ENCODE data around the gene SLC22A3.
"Not testable (repeated sequence)": the region's sequence is repeated elsewhere in the genome, so short reads cannot be mapped to it uniquely, and the experiment has no call there.

The SLC22A3 gene

DNA sequence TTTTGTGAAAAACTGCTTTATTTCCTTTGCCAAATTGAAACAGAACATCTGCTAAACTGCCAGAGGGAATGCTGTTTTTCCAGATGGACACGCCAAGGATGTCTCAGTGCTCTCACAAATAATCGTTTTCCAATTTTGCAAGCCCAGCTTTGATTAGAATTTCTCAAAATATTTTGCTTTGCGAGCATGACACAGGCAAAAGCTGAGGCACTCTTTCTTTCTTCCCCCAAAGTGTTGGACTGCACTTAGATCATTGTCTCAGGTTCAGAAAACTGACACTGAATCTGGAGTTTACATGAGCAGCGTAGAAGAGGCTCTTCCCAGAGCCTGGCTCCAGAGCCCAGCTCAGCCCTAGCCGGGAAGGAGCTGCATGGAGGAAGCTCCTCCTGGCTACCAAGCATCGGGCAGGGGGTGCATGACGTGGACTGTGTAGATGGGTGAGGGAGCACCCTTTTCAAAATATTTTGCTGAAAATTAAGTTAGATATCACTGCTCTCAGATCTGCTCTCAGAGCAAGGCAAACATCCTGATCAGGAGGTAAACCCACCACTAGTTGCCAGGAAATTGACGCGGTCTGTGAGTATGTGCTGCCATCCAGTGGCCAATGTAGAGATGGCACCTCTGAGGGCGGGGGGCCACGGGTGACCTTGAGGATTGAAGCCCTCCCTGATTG lies 107.5 kb downstream of the SLC22A3 start:
- DNase-seq = no peak

DNA sequence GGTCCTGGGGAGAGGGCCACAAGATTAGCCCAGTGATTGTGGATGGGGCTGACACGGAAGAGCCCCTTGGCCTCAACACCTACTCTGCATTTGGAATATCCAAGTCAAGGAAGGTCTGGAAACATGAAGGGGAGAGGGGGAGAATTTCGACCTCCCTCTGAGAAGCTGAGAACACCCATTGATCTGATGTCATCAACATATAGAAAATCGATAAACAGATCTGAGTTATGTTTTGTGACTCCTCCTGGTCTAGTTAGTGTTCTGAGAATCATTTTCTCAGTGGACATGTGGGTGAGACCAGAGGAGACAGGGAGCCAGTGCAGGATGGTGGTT lies 108.0 kb downstream of the SLC22A3 start:
- DNase-seq = no peak

DNA sequence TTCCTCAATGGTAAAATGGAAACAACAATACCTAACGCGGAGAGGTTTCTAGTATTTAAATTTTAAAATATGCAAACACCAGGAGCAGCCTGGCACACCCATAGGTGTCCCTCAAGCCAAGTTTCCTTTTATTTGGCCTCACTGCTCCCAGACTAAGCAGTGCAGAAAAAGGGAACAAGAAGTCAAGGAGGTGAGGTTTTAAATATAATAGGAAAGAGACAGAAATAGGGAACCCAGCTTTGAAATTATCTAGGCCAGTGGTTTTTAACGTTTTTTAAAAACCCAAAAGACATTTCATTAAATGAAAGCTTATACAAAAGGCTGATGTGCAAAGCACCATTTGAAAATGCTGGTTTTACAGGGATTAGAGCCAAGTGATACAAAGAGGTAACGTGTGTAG lies 109.6 kb downstream of the SLC22A3 start:
- DNase-seq = no peak

DNA sequence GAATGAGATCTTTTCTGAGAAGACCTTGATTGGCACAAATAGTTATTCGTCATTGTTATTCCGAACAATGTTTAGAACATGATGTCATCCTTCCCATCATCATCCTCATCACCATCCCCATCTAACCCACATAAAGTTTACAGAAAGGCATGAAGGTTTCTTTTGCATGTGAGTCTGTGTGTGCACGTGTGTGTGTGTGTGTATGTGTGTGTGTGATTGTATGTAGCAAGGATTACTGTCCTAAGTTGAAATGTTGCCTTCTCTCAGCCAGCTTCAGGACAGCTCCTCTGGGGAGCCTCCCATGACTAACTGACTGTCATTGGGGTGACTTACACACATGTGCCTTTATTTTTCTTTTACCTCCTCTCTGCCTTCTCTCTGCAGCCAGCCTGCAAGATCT lies 113.5 kb downstream of the SLC22A3 start:
- no peak for DNase-seq

- no peak for DNase-seq
These were observed 113.9 kb downstream of the SLC22A3 start for GRCh38 chr6:160462116-160462515.

DNA sequence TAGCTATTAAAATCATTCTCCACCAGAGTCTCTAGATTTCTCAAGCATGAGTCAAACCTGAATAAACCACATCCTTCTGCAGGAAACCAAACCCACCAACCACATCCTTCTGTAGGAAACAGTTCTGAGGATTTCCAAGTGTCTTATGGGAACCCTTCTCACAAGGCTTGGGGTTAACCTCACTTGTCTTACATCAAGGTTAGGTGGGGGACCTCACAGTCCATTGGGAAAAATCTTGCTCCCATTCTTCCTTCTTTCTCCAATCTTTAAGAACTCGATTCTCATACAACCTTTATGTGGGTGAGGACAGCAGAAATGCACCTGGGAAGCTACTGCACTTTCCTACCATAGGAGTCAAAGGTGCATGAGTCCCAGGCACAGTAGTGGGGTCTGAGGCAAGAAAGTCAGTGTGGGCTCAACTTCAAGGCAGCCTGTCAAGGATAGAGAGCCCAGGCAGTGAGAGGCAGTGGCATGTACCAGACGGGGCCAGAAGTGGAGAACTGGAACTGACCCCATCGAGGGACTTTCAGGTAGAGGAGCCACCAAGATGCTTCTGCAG lies 114.5 kb downstream of the SLC22A3 start:
- DNase-seq = no peak

DNA sequence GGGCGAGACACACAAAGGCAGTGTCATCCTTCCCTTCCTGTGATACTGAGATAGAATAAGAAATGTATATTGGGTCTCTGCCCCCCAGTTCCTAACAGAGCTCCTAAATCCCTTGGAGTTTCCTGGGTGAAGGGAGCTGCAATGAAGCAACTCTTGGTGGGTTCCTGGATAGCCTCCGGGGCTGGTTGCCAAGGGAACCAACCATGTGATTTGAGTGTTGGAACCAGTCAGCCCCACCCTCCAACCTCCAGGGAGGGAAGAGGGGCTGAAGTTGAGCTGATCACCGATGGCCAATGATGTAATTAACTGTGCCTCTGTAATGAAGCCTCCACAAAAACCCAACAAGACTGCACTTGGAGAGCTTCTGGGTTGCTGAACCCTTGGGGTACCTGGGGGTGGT lies 116.6 kb downstream of the SLC22A3 start:
- no peak for DNase-seq

- DNase-seq = not testable (repeated sequence)
These were observed 119.2 kb downstream of the SLC22A3 start for GRCh38 chr6:160467261-160467871.

- no peak for DNase-seq
These were observed 121.0 kb downstream of the SLC22A3 start for GRCh38 chr6:160469153-160469552.

DNA sequence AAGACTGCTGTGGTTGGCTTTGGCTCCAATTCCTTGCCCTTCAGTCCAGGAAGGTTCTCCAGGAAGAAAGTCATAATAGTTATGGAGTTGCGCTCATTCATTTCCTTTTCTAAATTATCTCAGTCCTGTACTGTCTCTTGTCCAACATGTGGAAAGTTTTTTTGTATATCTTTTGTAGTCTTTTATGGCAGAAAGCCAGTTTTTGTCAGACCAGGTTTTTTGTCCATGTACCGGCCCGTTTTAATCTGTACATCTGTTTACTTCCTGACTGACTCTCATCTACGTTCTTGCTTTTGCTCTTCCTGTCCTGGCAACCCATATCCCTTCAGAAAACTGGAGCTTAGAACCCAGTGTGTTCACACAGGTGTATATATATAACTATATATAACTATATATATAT lies 127.9 kb downstream of the SLC22A3 start:
- DNase-seq = not testable (repeated sequence)

DNA sequence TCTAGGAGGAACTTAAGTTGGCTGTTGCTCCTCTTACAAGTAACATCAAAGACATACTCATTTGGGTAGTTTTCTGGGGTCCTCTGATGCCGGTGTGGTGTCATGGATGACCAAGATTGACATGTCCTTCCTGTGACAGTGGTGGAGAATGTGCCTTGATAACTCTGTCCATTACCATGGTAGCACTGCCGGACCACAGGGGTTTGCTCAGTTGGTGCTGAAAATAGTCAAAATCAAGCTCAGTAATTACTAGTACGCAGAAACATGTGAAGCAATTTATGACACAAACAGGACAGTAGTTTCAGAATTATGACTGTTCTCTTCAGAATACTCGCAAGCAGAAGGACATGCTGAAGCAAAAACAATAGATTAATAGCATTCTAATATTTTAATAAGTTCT lies 128.9 kb downstream of the SLC22A3 start:
- not testable (repeated sequence) for DNase-seq

GRCh38 chr6:160477901-160478300 lies 129.7 kb downstream of the SLC22A3 start:
- DNase-seq = no peak

DNA sequence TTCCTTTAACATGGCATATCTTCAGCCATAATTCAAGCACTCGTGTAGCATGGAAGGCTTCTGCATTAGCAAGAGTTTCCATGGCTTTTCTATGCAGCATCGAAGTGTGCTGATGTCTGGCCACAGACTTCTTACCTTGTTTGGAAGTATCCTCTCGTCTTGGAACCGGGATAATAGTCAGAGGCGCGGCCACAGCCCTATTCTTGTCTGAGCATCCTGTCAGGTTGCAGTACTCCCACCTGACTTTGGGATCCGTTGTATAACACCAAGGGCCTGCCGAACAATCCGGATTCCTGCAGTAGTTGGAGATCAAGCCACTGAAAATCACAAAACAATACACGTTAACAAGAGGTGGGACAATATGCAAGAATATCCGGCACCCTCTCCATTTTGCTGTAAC lies 138.9 kb downstream of the SLC22A3 start:
- no peak for DNase-seq

- DNase-seq = no peak
These were observed 140.9 kb downstream of the SLC22A3 start for GRCh38 chr6:160489091-160489490.

DNA sequence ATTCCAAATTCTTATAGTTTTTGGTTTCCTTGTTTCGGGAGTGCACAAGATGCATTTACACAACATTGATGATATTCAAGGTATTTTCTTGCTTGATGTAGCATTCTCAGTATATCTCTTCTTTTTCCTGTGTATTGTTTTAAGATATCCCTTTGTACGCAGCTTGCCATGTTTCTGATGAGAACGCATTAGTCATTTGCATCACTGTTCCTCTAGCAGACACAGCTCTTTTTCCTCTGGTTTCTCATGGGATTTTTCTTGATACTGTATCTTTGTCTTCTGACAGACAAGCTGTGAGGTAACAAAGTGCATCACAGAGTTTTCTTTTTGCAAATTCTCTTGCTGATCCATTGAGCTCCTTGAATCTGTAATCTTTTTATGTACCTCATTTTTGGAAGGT lies 146.4 kb downstream of the SLC22A3 start:
- no peak for DNase-seq

GRCh38 chr6:160500639-160501038 lies 152.5 kb downstream of the SLC22A3 start:
- no peak for DNase-seq
